OCI-LY3 (cell line): ENCODE data around the gene CYGB.

Source experiments
- H2AFZ ChIP-seq: fragments of 200-600, 300-600 bp; shearing (Covaris generic); 2 replicates; pipeline ENCODE4 v1.6.0; 2014; ENCODE audit warnings: antibody characterized with exemption, low read depth, low read length
- H3K27ac ChIP-seq: fragments of 200-600, 300-600 bp; sonication (generic); 2 replicates; pipeline ENCODE4 v1.5.1; 2014; ENCODE audit warnings: mild to moderate bottlenecking, low read length, moderate library complexity, mixed read lengths
- H3K27me3 ChIP-seq: fragments of 200-600, 300-600 bp; sonication (generic); 2 replicates; pipeline ENCODE4 v1.6.1; 2014; ENCODE audit warnings: low read depth, low read length, mixed read lengths
- H3K36me3 ChIP-seq: fragments of 200-600, 300-600 bp; sonication (generic); replicated peaks from 2 replicates; pipeline ENCODE3; 2014; ENCODE audit warnings: low read depth, low read length, mixed read lengths
- H3K4me1 ChIP-seq: fragments of 300-600, 200-600 bp; sonication (generic); 2 replicates; pipeline ENCODE4 v1.6.1; 2014; ENCODE audit warnings: low read length, mixed read lengths
- H3K4me2 ChIP-seq: fragments of 200-600, 300-600 bp; sonication (generic); 2 replicates; pipeline ENCODE4 v1.6.1; 2014; ENCODE audit warnings: low read length, mixed read lengths
- H3K4me3 ChIP-seq: fragments of 300-600, 200-600 bp; sonication (generic); 2 replicates; pipeline ENCODE4 v1.5.1; 2014; ENCODE audit warnings: antibody characterized with exemption, mild to moderate bottlenecking, low read length, moderate library complexity
- H3K79me2 ChIP-seq: fragments of 300-600, 200-600 bp; shearing (Covaris generic); 2 replicates; pipeline ENCODE4 v1.6.1; 2014; ENCODE audit warnings: mild to moderate bottlenecking, low read length, mixed read lengths
- H3K9ac ChIP-seq: fragments of 300-600, 200-600 bp; shearing (Covaris generic); 2 replicates; pipeline ENCODE4 v1.6.0; 2014; ENCODE audit warnings: mild to moderate bottlenecking, low read length, moderate library complexity
- H3K9me3 ChIP-seq: fragments of 200-600, 300-600 bp; shearing (Covaris generic); 2 replicates; pipeline ENCODE4 v1.6.1; 2014; ENCODE audit warnings: low read length, mixed read lengths; ENCODE audit not compliant: insufficient read depth
- H4K20me1 ChIP-seq: fragments of 200-600, 300-600 bp; sonication (generic); 2 replicates; pipeline ENCODE4 v1.6.1; 2016; ENCODE audit warnings: low read length, mixed read lengths; ENCODE audit not compliant: insufficient read depth
- EZH2phosphoT487 ChIP-seq: fragments of 200-600 bp; shearing (Covaris generic); IDR thresholded peaks from 2 replicates; pipeline ENCODE4 v1.6.1; 2018; ENCODE audit warnings: antibody characterized with exemption, mixed run types, low read depth
- TF ChIP-seq, protein P1 (sequence below): fragments of 200-600, 300-600 bp; sonication (generic); IDR thresholded peaks from 2 replicates; pipeline ENCODE4 v1.5.1; 2014; ENCODE audit warnings: antibody characterized with exemption, low read length, low read depth

Gene CYGB

DNA sequence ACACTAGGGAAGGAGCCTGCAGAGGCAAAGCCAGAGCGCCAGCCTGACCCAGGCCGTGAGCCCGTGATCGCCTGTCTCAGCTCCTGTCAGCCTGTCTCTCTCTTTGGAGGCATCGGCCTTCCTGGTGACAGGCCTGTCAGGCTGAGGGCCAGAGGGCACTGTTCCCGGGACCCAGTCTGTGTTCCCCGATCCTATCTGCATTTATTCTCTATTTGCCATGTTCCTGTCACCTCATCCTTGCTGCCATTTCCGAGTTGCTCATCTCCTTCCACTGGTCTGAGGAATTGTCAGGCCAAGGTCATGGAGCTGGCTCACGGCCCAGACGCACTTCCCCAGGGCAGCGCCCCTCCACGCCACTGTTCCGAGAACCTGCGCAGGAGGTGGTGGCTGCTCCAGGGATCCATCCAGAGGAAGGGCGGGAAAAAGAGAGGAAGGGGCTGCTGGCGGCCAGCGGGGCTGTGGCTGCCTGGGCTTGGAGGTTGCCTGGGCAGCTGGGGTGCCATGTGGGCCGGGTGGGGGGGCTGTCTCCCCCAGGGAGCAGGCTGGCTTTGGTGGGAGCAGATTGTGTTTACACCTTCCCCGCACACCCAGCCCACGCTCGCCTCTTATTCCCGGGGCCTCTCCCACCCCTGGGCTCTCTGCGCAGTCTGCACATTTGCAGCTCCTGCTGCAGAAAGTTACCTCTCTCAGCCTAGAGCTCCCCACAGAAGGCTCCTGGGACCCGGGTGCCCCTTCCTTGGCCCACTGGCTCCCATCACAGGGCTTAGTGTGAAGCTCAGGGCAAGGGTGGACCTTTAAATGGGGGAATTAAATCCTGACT lies 7.2 kb upstream of the CYGB start:
- Histone ChIP-seq H3K36me3 (no peaks in the 10 kb centered on the region), H3K4me1 (no peaks in the 10 kb centered on the region), H3K4me3 (no peak overlapping the region), H3K4me2 (no peak overlapping the region), H3K9me3 (no peaks in the 10 kb centered on the region), H3K27me3 (no peaks in the 10 kb centered on the region), H2AFZ (no peak overlapping the region), H3K27ac (no peak overlapping the region), H3K9ac (no peak overlapping the region), H4K20me1 (no peaks in the 10 kb centered on the region), H3K79me2 (no peaks in the 10 kb centered on the region)
- no peak for TF ChIP-seq EZH2phosphoT487
- TF ChIP-seq, protein P1, sequence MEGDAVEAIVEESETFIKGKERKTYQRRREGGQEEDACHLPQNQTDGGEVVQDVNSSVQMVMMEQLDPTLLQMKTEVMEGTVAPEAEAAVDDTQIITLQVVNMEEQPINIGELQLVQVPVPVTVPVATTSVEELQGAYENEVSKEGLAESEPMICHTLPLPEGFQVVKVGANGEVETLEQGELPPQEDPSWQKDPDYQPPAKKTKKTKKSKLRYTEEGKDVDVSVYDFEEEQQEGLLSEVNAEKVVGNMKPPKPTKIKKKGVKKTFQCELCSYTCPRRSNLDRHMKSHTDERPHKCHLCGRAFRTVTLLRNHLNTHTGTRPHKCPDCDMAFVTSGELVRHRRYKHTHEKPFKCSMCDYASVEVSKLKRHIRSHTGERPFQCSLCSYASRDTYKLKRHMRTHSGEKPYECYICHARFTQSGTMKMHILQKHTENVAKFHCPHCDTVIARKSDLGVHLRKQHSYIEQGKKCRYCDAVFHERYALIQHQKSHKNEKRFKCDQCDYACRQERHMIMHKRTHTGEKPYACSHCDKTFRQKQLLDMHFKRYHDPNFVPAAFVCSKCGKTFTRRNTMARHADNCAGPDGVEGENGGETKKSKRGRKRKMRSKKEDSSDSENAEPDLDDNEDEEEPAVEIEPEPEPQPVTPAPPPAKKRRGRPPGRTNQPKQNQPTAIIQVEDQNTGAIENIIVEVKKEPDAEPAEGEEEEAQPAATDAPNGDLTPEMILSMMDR: no peak

DNA sequence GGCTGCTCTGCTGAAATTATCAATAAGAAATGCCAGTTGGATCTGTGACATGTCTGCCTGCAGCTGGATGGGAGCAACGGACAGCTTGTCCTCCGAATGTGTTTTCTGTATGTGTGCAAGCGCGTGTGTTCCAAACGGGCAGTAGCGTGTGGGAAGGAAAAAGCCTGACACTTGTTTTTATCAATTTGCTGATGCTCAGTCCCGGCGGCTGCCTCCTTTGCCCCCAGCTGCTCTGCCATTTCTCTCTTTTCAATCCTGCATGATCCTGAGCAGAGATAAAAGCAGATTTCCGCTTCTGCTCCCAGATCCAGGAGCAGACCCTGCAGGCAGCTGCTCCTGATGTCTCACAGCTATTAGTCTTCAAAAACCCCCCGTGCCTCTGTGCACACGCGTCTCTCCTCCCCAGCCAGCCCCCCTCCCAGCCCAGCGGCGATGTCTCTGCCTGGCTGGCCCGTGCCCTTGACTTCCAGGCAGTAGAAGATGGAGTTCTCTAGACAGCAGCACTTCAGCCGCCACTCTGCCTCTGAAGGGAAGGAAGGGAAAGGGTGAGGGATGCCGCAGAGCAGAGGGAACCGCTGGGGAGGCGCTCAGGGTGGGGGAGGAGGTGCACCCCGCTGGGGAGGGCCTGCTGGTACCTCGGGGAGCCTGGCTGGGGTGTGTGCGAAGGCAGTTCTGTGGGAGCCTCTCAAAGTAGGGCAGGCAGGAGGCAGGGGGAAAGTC lies 6.5 kb upstream of the CYGB start:
- Histone ChIP-seq H4K20me1 (no peaks in the 10 kb centered on the region), H3K79me2 (no peaks in the 10 kb centered on the region), H3K36me3 (no peaks in the 10 kb centered on the region), H3K4me1 (no peaks in the 10 kb centered on the region), H3K4me2 (no peak overlapping the region), H3K4me3 (no peak overlapping the region), H3K9ac (no peak overlapping the region), H3K9me3 (no peaks in the 10 kb centered on the region), H3K27me3 (no peaks in the 10 kb centered on the region), H2AFZ (no peak overlapping the region), H3K27ac (no peak overlapping the region)
- TF ChIP-seq, protein P1: no peak
- TF ChIP-seq EZH2phosphoT487: no peak

DNA sequence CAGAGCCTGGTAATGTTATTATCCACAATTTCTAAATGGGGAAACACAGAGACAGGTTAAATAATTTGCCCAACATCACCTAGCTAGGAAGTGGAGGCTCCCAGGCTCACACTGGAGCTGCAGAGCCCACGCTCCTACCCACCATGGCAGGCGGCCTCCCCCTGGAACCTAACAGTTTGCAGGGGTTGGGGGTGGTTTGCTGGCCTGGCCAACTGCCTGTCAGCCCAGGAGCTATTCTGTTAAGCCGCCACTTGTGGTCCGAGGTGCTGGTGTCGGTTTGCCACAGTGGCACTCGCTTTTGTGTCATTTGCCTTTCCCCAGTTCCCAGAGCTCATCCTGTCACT lies 5.9 kb upstream of the CYGB start:
- H3K27ac ChIP-seq: no peak overlapping the region
- H4K20me1 ChIP-seq: no peaks in the 10 kb centered on the region
- no peak overlapping the region for H2AFZ ChIP-seq
- H3K4me2 ChIP-seq: no peak overlapping the region
- H3K79me2 ChIP-seq: no peaks in the 10 kb centered on the region
- no peak overlapping the region for H3K4me3 ChIP-seq
- no peaks in the 10 kb centered on the region for H3K9me3 ChIP-seq
- H3K36me3 ChIP-seq: no peaks in the 10 kb centered on the region
- H3K9ac ChIP-seq: no peak overlapping the region
- H3K27me3 ChIP-seq: no peaks in the 10 kb centered on the region
- TF ChIP-seq, protein P1: no peak
- no peak for TF ChIP-seq EZH2phosphoT487
- H3K4me1 ChIP-seq: no peaks in the 10 kb centered on the region

DNA sequence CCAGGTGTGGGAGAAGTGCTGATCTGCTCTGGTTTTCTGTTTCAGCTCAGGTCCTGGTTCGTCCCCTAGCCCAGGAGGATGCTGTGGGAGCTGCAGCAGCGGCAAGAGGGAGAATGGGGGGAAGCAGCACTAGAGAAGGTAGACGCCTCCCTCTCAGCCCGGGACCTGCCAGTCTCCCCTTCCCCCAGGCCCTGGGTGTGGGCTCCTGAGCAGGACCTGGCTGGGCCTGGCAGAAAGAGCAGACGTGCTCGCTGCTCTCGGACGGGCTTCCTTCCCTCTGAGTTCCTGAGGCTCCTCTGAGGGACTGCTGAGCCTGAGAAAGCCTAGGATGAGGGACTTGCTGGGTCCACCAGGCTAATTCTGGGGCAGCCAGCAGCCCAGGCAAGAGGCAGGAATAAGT lies 5.5 kb upstream of the CYGB start:
- Histone ChIP-seq H3K9me3 (no peaks in the 10 kb centered on the region), H4K20me1 (no peaks in the 10 kb centered on the region), H2AFZ (no peak overlapping the region), H3K4me3 (no peak overlapping the region), H3K9ac (no peak overlapping the region), H3K27me3 (no peaks in the 10 kb centered on the region), H3K79me2 (no peaks in the 10 kb centered on the region), H3K4me2 (no peak overlapping the region), H3K27ac (no peak overlapping the region), H3K4me1 (no peaks in the 10 kb centered on the region), H3K36me3 (no peaks in the 10 kb centered on the region)
- no peak for TF ChIP-seq EZH2phosphoT487
- TF ChIP-seq, protein P1: no peak
